Renal pelvis (tissue), 4 donors: ENCODE measurements around the gene ANKRD11. TPM values are rescaled to one million over a fixed set of nuclear protein-coding genes. Genes with fewer than 3 reads are reported as not detected.
"Not testable (repeated sequence)": the region's sequence is repeated elsewhere in the genome, so short reads cannot be mapped to it uniquely, and the experiment has no call there.

Experiments used
- DNase-seq: peaks from one replicate; pipeline ENCODE4 v3.0.0-alpha.2; 2013
- polyA plus RNA-seq, 3 donors: library from polyadenylated mRNA; unstranded; fragments of 120-200 nt; gene quantifications; one replicate each; pipeline ENCODE4 v1.2.1, GENCODE V29; 2013; ENCODE audit not compliant: insufficient read length in 3 of 3

ANKRD11 gene
- polyA plus RNA-seq, 3 donors, result 98.8 to 129 (median 113) TPM

DNA sequence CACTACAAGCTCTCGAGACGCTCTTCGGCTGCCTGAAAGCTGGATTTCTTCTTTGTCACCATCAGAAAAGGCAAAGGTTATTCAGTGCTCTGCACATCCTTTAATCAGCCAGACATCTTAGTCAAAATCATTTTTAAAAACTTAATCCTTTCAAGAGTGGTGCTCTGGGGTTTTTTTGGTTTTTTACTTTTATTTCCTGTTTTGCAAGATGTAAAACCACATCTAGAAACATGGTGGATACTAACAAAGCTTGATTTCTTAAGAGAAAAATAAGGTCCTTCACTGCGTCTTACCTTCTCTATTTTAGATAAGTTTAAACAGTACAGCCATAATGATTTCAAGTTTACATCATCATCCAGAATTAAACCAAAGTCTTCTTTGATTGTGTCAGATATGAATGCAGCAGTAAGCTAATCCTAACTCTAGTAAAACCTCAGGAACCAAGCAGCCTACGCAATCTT lies 6.3 kb downstream of the ANKRD11 start:
- DNase-seq, result no peak

GRCh38 chr16:89482817-89483205 lies 7.5 kb downstream of the ANKRD11 start:
- DNase-seq, result no peak

DNA sequence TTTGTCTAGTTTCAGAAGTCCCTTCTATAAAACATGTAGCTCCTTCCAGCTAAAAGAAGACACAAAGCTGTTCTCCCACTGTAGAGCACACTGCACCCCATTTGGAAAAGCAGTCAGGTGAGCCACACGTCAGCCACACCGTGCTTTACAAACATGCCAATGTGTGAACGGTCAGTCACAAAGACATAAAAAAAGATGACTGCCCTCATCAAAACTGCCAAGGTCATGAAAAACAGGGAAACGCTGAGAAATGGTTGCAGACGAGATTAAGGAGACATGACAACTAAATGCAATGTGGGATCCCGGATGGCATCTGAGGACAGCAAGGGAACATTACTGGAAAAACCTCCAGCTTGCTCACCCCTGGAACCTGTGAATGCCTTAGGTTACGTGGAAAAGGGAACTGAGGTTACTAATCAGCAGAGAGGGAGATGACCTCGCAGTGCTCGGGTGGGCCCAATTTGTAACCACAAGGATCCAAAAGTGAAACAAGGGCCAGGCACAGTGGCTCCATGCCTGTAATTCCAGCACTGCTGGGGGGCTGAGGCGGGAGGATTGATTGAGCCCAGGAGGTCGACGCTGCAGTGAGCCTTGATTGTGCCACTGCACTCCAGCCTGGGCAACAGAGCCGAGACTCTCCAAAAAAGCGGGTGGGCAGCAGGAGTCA lies 8.1 kb downstream of the ANKRD11 start:
- no peak for DNase-seq

GRCh38 chr16:89481356-89481955 lies 8.9 kb downstream of the ANKRD11 start:
- no peak for DNase-seq

DNA sequence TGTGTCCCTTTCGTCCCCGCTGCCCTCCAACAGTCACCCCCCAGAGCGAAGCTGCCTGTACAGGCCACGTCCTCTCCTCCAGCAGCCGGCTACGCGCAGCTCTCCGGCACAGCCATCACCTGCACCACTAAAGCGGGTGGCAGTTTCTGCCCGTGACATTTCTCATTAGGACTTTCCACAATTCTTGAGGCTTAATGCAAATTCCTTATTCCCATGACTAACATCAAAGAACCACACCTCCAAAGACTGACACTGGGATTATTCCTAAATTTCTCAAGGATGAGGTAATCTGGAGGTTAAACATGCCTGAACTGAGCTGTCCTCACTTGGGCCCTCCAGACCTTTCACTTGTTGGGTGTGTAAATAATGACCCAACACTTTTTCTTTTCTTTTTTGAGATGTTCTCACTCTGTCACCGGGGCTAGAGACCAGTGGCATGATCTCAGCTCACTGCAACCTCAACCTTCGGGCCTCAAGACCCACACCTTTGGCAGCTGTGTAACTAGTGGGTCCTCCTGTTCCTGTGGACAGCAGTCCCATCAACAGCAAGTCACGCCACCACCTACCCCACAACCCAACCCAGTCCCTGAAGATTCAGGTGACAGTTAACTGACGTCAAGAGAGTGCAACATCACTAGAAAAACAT lies 11.7 kb downstream of the ANKRD11 start:
- DNase-seq, result no peak

GRCh38 chr16:89476811-89477261 lies 13.5 kb downstream of the ANKRD11 start:
- no peak for DNase-seq

- DNase-seq, result no peak
Measured at GRCh38 chr16:89476379-89476778, 14.0 kb downstream of the ANKRD11 start.

DNA sequence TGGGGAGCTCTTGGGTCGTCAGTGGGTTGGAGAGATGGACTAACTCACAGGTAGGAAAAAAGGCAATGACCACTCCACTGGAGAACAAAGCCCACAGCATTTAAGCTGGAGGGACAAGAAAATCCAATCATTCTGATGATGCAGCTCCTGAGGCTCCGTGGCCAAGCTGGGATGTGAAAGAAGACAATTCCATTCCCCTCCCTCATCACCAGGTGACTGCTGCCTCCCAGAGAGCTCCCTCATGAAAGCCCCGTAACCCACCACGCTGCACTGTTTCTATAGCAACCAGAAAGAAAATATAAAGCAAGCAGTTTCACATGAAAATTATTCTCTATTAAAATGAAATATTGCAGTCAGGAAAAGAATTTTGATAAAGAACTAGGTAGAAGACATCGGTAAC lies 15.2 kb downstream of the ANKRD11 start:
- DNase-seq, result no peak

- DNase-seq, result no peak
Measured at GRCh38 chr16:89473791-89474414, 16.5 kb downstream of the ANKRD11 start.

- no peak for DNase-seq
Measured at GRCh38 chr16:89473136-89473712, 17.1 kb downstream of the ANKRD11 start.

GRCh38 chr16:89472711-89473075 lies 17.7 kb downstream of the ANKRD11 start:
- DNase-seq, result no peak

- no peak for DNase-seq
Measured at GRCh38 chr16:89467382-89467781, 23.0 kb downstream of the ANKRD11 start.

DNA sequence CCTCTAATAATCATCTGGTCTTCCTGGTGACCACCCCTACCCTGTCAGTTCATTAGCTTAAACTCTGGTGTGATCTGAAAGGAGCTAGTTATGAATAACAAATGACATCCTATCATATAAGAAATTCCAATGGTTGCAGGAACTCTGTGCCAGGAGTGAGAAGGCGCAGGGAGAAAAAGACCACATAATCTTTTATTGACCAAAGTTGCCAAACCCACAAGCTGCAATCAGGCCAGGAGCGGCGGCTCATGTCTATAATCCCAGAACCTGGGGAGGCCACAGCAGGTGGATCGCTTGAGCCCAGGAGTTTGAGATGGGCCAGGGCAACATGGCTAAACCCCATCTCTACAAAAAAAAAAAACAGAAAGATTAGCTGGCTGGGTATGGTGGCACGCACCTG lies 23.4 kb downstream of the ANKRD11 start:
- DNase-seq, result no peak

GRCh38 chr16:89463312-89463711 lies 27.0 kb downstream of the ANKRD11 start:
- DNase-seq, result not testable (repeated sequence)

DNA sequence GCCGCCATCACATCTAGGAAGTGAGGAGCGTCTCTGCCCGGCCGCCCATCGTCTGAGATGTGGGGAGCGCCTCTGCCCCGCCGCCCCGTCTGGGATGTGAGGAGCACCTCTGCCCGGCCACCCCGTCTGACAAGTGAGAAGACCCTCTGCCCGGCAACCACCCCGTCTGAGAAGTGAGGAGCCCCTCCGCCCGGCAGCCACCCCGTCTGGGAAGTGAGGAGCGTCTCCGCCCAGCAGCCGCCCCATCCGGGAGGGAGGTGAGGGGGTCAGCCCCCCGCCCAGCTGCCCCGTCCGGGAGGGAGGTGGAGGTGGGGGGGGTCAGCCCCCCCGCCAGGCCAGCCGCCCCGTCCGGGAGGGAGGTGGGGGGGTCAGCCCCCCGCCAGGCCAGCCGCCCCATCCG lies 27.7 kb downstream of the ANKRD11 start:
- not testable (repeated sequence) for DNase-seq

DNA sequence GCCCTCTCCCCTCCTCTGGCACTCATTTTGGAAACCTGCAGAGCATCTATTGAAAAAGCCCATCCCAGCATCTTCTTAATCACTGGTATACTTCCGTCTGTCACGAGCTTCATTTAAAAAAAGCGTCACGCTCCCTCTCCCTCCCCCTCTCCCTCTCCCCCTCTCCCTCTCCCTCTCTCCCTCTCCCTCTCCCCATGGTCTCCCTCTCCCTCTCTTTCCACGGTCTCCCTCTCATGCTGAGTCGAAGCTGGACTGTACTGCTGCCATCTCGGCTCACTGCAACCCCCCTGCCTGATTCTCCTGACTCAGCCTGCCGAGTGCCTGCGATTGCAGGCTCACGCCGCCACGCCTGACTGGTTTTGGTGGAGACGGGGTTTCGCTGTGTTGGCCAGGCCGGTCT lies 28.5 kb downstream of the ANKRD11 start:
- not testable (repeated sequence) for DNase-seq

DNA sequence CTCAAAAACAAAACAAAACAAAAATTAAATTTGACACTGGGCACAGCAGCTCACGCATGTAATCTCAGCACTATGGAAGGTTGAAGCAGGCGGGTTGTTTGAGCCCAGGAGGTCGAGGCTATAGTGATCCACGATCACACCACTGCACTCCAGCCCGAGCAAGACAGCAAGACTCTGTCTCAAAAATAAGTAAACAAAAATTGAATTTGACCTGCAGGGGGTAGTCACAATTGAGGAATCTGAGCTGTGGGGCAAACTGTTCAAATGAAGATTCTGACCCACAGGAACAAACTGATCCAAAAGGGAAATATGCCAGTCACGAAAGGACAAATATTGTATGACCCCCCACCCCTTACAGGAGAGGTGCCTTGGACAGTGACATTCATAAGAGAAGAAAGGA lies 29.8 kb downstream of the ANKRD11 start:
- no peak for DNase-seq

GRCh38 chr16:89458967-89459366 lies 31.4 kb downstream of the ANKRD11 start:
- DNase-seq, result no peak

DNA sequence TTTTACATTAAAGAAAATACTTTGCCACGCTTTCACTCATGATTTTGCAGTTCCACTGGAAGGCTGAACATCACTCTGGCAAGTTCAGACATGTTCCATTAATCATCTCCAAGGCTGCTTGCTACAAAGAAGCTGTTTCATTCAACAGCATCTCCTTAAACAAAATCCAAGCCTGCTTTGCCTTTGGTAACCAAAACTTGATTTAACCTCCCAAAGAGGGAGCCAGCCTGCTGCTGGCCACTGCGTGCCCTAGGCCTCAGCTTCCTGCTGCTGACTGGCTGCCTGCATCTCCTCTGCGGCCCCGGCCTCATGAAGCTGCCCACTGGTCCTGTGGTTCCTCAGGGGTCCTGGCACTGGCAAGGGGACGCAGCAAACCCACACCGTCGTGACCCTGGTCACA lies 31.8 kb downstream of the ANKRD11 start:
- no peak for DNase-seq

DNA sequence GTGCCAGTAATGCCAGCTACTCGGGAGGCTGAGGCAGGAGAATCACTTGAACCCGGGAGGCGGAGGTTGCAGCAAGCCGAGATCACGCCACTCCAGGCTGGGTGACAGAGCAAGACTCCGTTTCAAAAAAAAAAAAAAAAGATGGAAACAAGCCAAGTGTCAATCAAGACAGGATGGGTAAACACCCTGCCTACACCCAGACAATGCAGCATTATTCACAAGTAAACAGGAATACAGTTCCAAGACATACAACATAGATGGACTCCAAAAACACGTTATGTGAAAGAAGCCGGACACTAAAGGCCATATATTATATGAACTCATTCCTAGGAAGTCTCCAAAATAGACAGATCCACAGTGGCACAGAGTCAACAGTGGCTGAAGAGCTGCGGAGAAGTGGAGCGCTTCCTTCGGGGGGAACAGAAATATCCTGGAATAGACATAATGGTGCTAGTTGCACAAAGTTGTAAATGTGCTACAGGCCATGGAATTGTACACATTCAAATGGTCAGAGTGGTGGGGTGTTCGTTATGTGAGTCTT lies 33.9 kb downstream of the ANKRD11 start:
- no peak for DNase-seq

DNA sequence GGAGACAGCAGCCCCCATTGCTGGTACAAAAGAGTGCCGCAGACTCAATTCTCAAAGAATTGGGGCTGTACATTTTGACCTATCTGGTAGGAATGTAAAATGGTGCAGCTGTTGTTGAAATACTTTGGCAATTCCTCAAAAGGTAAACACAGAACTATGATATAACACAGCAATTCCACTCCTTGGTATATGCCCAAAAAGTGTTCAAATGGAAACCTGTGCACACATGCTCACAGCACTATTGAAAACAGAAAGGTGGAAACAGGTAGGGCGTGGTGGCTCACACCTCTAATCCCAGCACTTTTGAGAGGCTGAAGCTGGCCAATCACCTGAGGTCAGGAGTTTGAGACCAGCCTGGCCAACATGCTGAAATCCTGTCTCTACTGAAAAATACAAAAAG lies 34.7 kb downstream of the ANKRD11 start:
- DNase-seq, result no peak

GRCh38 chr16:89455178-89455577 lies 35.2 kb downstream of the ANKRD11 start:
- no peak for DNase-seq
